Activated T-helper 1 cell treated with anti-CD3 and anti-CD28 coated beads, Interleukin-2, amount 50 U/mL, for 16 hours (primary cell): ENCODE results near the gene SPATA33.
"Not testable (repeated sequence)": the region's sequence is repeated elsewhere in the genome, so short reads cannot be mapped to it uniquely, and the experiment has no call there.

Source experiments
- DNase-seq, 2 donors: peaks; one replicate each; pipeline ENCODE4 v3.0.0-alpha.2; 2020; ENCODE audit warnings: low read depth in 1 of 2, low spot score in 1 of 2

Gene SPATA33

GRCh38 chr16:89658221-89658879 is 714 bp downstream of the SPATA33 start:
- DNase-seq = no peak

GRCh38 chr16:89660146-89660545 is 2.5 kb downstream of the SPATA33 start:
- no peak for DNase-seq

- no peak for DNase-seq
Measured at GRCh38 chr16:89661215-89661614, 3.6 kb downstream of the SPATA33 start.

- not testable (repeated sequence) for DNase-seq
Measured at GRCh38 chr16:89664238-89664637, 6.6 kb downstream of the SPATA33 start.

- not testable (repeated sequence) for DNase-seq
Measured at GRCh38 chr16:89667000-89667399, 9.4 kb downstream of the SPATA33 start.

- DNase-seq = no peak
Measured at GRCh38 chr16:89667633-89668032, 10.0 kb downstream of the SPATA33 start.

- DNase-seq = no peak
Measured at GRCh38 chr16:89668790-89669158, 11.1 kb downstream of the SPATA33 start.

- no peak for DNase-seq
Measured at GRCh38 chr16:89669755-89670154, 12.1 kb downstream of the SPATA33 start.

GRCh38 chr16:89670496-89671431 is 13.1 kb downstream of the SPATA33 start:
- no peak for DNase-seq

GRCh38 chr16:89671565-89671964 is 13.9 kb downstream of the SPATA33 start:
- not testable (repeated sequence) for DNase-seq

- DNase-seq = no peak
Measured at GRCh38 chr16:89672177-89672941, 14.7 kb downstream of the SPATA33 start.

- DNase-seq = no peak
Measured at GRCh38 chr16:89678258-89678657, 20.6 kb downstream of the SPATA33 start.

- no peak for DNase-seq
Measured at GRCh38 chr16:89685916-89686315, 28.3 kb downstream of the SPATA33 start.

- peak; percentile 72 to 89 for DNase-seq
Measured at GRCh38 chr16:89686520-89687091, 29.0 kb downstream of the SPATA33 start, which contains the start of gene CDK10. TSS of gene CDK10 (plus strand) at chr16:89686689. CDS start at chr16:89686711, 22 bp downstream.

- no peak for DNase-seq
Measured at GRCh38 chr16:89687092-89687940, 29.7 kb downstream of the SPATA33 start.

- no peak for DNase-seq
Measured at GRCh38 chr16:89688395-89688794, 30.8 kb downstream of the SPATA33 start.

- no peak for DNase-seq
Measured at GRCh38 chr16:89689142-89689541, 31.5 kb downstream of the SPATA33 start.

GRCh38 chr16:89689621-89690020 is 32.0 kb downstream of the SPATA33 start:
- DNase-seq = not testable (repeated sequence)

- no peak for DNase-seq
Measured at GRCh38 chr16:89690392-89690901, 32.8 kb downstream of the SPATA33 start.
